ENCODE data around the gene SRGAP3.

The SRGAP3 gene

GRCh38 chr3:9207116-9207763, 42.2 kb downstream of the SRGAP3 start:
- in situ Hi-C loops (cut with MboI; ENCODE audit: low pct_unique_long_range_greater_than_20kb, low sequenced_read_pairs), result no loop called here
- no peak for DNase-seq

- no peak for DNase-seq
- in situ Hi-C loops (cut with MboI; ENCODE audit: low pct_unique_long_range_greater_than_20kb, low sequenced_read_pairs), result no loop called here
Measured at GRCh38 chr3:9206287-9206686, 43.2 kb downstream of the SRGAP3 start.

- in situ Hi-C loops (cut with MboI; ENCODE audit: low pct_unique_long_range_greater_than_20kb, low sequenced_read_pairs), result no loop called here
- DNase-seq, result no peak
Measured at GRCh38 chr3:9205345-9206143, 43.9 kb downstream of the SRGAP3 start.

- in situ Hi-C loops (cut with MboI; ENCODE audit: low pct_unique_long_range_greater_than_20kb, low sequenced_read_pairs), result no loop called here
- no peak for DNase-seq
Measured at GRCh38 chr3:9204253-9204992, 45.0 kb downstream of the SRGAP3 start.

- no peak for DNase-seq
- in situ Hi-C loops (cut with MboI; ENCODE audit: low pct_unique_long_range_greater_than_20kb, low sequenced_read_pairs), result no loop called here
Measured at GRCh38 chr3:9203317-9203716, 46.1 kb downstream of the SRGAP3 start.

GRCh38 chr3:9202546-9202945, 46.9 kb downstream of the SRGAP3 start:
- DNase-seq, result no peak
- in situ Hi-C loops (cut with MboI; ENCODE audit: low pct_unique_long_range_greater_than_20kb, low sequenced_read_pairs), result no loop called here

GRCh38 chr3:9201955-9202354, 47.5 kb downstream of the SRGAP3 start:
- no peak for DNase-seq
- in situ Hi-C loops (cut with MboI; ENCODE audit: low pct_unique_long_range_greater_than_20kb, low sequenced_read_pairs), result no loop called here

GRCh38 chr3:9201266-9201665, 48.2 kb downstream of the SRGAP3 start:
- no peak for DNase-seq
- in situ Hi-C loops (cut with MboI; ENCODE audit: low pct_unique_long_range_greater_than_20kb, low sequenced_read_pairs), result no loop called here

GRCh38 chr3:9199775-9200174, 49.7 kb downstream of the SRGAP3 start:
- no peak for DNase-seq
- in situ Hi-C loops (cut with MboI; ENCODE audit: low pct_unique_long_range_greater_than_20kb, low sequenced_read_pairs), result no loop called here

- DNase-seq, result no peak
- in situ Hi-C loops (cut with MboI; ENCODE audit: low pct_unique_long_range_greater_than_20kb, low sequenced_read_pairs), result no loop called here
Measured at GRCh38 chr3:9198899-9199335, 50.5 kb downstream of the SRGAP3 start.

GRCh38 chr3:9198261-9198660, 51.2 kb downstream of the SRGAP3 start:
- no peak for DNase-seq
- in situ Hi-C loops (cut with MboI; ENCODE audit: low pct_unique_long_range_greater_than_20kb, low sequenced_read_pairs), result no loop called here

GRCh38 chr3:9196020-9196419, 53.4 kb downstream of the SRGAP3 start:
- in situ Hi-C loops (cut with MboI; ENCODE audit: low pct_unique_long_range_greater_than_20kb, low sequenced_read_pairs), result no loop called here
- no peak for DNase-seq

GRCh38 chr3:9195390-9195789, 54.1 kb downstream of the SRGAP3 start:
- in situ Hi-C loops (cut with MboI; ENCODE audit: low pct_unique_long_range_greater_than_20kb, low sequenced_read_pairs), result no loop called here

GRCh38 chr3:9194509-9195184, 54.8 kb downstream of the SRGAP3 start:
- in situ Hi-C loops (cut with MboI; ENCODE audit: low pct_unique_long_range_greater_than_20kb, low sequenced_read_pairs), result no loop called here
- DNase-seq, result no peak

More at GRCh38 chr3:9195390-9195789, 54.1 kb downstream of the SRGAP3 start:
- DNase-seq, result no peak

- in situ Hi-C loops (cut with MboI; ENCODE audit: low pct_unique_long_range_greater_than_20kb, low sequenced_read_pairs), result no loop called here
- DNase-seq, result no peak
Measured at GRCh38 chr3:9193633-9194195, 55.7 kb downstream of the SRGAP3 start.

- DNase-seq, result no peak
- in situ Hi-C loops (cut with MboI; ENCODE audit: low pct_unique_long_range_greater_than_20kb, low sequenced_read_pairs), result no loop called here
Measured at GRCh38 chr3:9193211-9193610, 56.2 kb downstream of the SRGAP3 start.

- no peak for DNase-seq
- in situ Hi-C loops (cut with MboI; ENCODE audit: low pct_unique_long_range_greater_than_20kb, low sequenced_read_pairs), result no loop called here
Measured at GRCh38 chr3:9192248-9193025, 57.0 kb downstream of the SRGAP3 start.

GRCh38 chr3:9190276-9190675, 59.2 kb downstream of the SRGAP3 start:
- in situ Hi-C loops (cut with MboI; ENCODE audit: low pct_unique_long_range_greater_than_20kb, low sequenced_read_pairs), result no loop called here
- no peak for DNase-seq

All from KBM-7 (cell line).